ENCODE measurements around the gene PROK2.

DNA sequence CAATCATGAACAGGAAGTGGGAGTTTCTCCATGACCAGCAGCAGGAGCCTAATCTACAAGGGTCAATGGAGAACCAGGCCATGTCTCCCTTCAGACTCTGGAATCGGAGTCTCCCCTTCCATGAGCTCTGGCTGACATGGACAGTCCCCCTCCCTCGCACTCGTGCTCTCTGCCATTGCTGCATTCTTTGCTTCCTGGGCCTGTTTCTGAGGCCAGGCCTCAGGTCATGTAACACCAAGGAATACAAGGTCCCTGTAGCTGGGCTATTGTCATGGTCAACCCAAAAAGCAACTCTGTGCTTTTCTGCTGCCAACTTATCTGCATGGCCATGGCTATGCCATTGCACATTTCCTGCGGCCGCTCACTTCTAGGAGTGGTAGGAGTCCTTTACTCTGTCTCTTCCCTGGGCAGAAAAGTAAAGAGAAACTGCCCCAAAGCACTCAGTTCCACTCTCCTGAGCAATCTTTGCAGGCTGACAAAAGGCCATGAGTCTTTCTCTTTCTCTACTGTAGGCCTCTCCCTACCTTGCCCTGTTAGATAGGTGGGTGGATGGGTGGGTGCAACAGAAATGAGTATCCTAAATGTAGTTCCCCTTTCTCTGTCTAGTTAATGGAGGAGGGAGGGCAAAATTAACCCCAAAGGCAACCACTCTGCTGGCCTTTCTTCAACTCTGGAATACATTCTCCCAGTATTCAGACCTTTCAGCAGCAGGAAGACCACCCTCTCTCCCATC is 40.8 kb upstream of the PROK2 start:
- no peak for TF ChIP-seq POLR2A (IDR thresholded peaks at IDR 0.05)
- TF ChIP-seq, protein P1, sequence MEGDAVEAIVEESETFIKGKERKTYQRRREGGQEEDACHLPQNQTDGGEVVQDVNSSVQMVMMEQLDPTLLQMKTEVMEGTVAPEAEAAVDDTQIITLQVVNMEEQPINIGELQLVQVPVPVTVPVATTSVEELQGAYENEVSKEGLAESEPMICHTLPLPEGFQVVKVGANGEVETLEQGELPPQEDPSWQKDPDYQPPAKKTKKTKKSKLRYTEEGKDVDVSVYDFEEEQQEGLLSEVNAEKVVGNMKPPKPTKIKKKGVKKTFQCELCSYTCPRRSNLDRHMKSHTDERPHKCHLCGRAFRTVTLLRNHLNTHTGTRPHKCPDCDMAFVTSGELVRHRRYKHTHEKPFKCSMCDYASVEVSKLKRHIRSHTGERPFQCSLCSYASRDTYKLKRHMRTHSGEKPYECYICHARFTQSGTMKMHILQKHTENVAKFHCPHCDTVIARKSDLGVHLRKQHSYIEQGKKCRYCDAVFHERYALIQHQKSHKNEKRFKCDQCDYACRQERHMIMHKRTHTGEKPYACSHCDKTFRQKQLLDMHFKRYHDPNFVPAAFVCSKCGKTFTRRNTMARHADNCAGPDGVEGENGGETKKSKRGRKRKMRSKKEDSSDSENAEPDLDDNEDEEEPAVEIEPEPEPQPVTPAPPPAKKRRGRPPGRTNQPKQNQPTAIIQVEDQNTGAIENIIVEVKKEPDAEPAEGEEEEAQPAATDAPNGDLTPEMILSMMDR (IDR thresholded peaks at IDR 0.05), result no peak

All from testis (tissue), 2 donors.